HG03060 (cell line): ENCODE measurements around the gene REEP2.
"Not testable (repeated sequence)": the region's sequence is repeated elsewhere in the genome, so short reads cannot be mapped to it uniquely, and the experiment has no call there.

Source experiments
- ATAC-seq: cut with Tn5 transposase; IDR thresholded peaks from one replicate; pipeline ENCODE4 v1.9.1; 2021; ENCODE audit warnings: low read depth, moderate number of reproducible peaks; ENCODE audit not compliant: unreplicated experiment

REEP2 gene

GRCh38 chr5:138438724-138439476 is at the start of gene REEP2:
Gene REEP2, plus strand, starts transcription at chr5:138439057. Its CDS starts 152 bp downstream, at chr5:138439209.
- no peak for ATAC-seq

- no peak for ATAC-seq
Observed at GRCh38 chr5:138389332-138389731, 49.5 kb upstream of the REEP2 start.

- ATAC-seq, result not testable (repeated sequence)
Observed at GRCh38 chr5:138389911-138390310, 48.9 kb upstream of the REEP2 start.

GRCh38 chr5:138391859-138392386 is 46.9 kb upstream of the REEP2 start:
- no peak for ATAC-seq

GRCh38 chr5:138402640-138403039 is 36.2 kb upstream of the REEP2 start:
- peak; percentile 65 for ATAC-seq

- ATAC-seq, result no peak
Observed at GRCh38 chr5:138408023-138408422, 30.8 kb upstream of the REEP2 start.

GRCh38 chr5:138410996-138411640 is 27.7 kb upstream of the REEP2 start:
- ATAC-seq, result not testable (repeated sequence)

- ATAC-seq, result no peak
Observed at GRCh38 chr5:138418444-138418843, 20.4 kb upstream of the REEP2 start.

- no peak for ATAC-seq
Observed at GRCh38 chr5:138425079-138425478, 13.8 kb upstream of the REEP2 start.

- ATAC-seq, result no peak
Observed at GRCh38 chr5:138435943-138436342, 2.9 kb upstream of the REEP2 start.

GRCh38 chr5:138438003-138438723 is 694 bp upstream of the REEP2 start:
- ATAC-seq, result no peak

- ATAC-seq, result no peak
Observed at GRCh38 chr5:138439477-138440158, 761 bp downstream of the REEP2 start.

- ATAC-seq, result no peak
Observed at GRCh38 chr5:138440159-138441073, 1.6 kb downstream of the REEP2 start.

- no peak for ATAC-seq
Observed at GRCh38 chr5:138441221-138441620, 2.4 kb downstream of the REEP2 start.

GRCh38 chr5:138444078-138444773 is 5.4 kb downstream of the REEP2 start:
- no peak for ATAC-seq

- no peak for ATAC-seq
Observed at GRCh38 chr5:138444774-138445546, 6.1 kb downstream of the REEP2 start.

GRCh38 chr5:138445547-138446271 is 6.9 kb downstream of the REEP2 start:
- no peak for ATAC-seq

GRCh38 chr5:138448070-138448469 is 9.2 kb downstream of the REEP2 start:
- no peak for ATAC-seq
